Central memory CD8-positive, alpha-beta T cell (primary cell): Measurements from ENCODE around the gene NRAP.

Source experiments
- ATAC-seq: fragments of 150-1000 bp; cut with Tn5 transposase; replicated peaks from 2 replicates; pipeline ENCODE4 v1.10.0; 2022; ENCODE audit warnings: mild to moderate bottlenecking, moderate FRiP score, moderate number of reproducible peaks; ENCODE audit not compliant: poor library complexity, severe bottlenecking; ENCODE audit errors: extremely low read depth
- DNase-seq, 2 donors: peaks; one replicate each; pipeline ENCODE4 v3.0.0; 2021; ENCODE audit warnings: low spot score in 2 of 2
- H3K27ac Mint-ChIP-seq: one replicate; pipeline ENCODE4 v1.8.0; 2022; ENCODE audit warnings: low read depth, mild to moderate bottlenecking, moderate library complexity, mixed read lengths
- H3K27me3 Mint-ChIP-seq: one replicate; pipeline ENCODE4 v1.8.0; 2022; ENCODE audit warnings: mixed read lengths
- H3K36me3 Mint-ChIP-seq: one replicate; pipeline ENCODE4 v1.8.0; 2022; ENCODE audit warnings: mild to moderate bottlenecking, moderate library complexity, mixed read lengths; ENCODE audit not compliant: insufficient read depth
- H3K4me1 Mint-ChIP-seq: one replicate; pipeline ENCODE4 v1.8.0; 2022; ENCODE audit warnings: mixed read lengths
- H3K4me3 Mint-ChIP-seq: one replicate; pipeline ENCODE4 v1.8.0; 2022; ENCODE audit warnings: mild to moderate bottlenecking, moderate library complexity, mixed read lengths
- H3K9me3 Mint-ChIP-seq: one replicate; pipeline ENCODE4 v1.8.0; 2022; ENCODE audit warnings: mixed read lengths

The NRAP gene

GRCh38 chr10:113604572-113604971 lies 59.3 kb downstream of the NRAP start:
- H3K27ac Mint-ChIP-seq = no peak overlapping the region
- peaks cover 28% of the 10 kb centered on the region for H3K27me3 Mint-ChIP-seq
- no peaks in the 10 kb centered on the region for H3K9me3 Mint-ChIP-seq
- peaks cover 2% of the 10 kb centered on the region for H3K36me3 Mint-ChIP-seq
- no peak overlapping the region for H3K4me3 Mint-ChIP-seq
- no peak for DNase-seq
- H3K4me1 Mint-ChIP-seq = no peaks in the 10 kb centered on the region
- no peak for ATAC-seq

- H3K9me3 Mint-ChIP-seq = no peaks in the 10 kb centered on the region
- no peaks in the 10 kb centered on the region for H3K36me3 Mint-ChIP-seq
- ATAC-seq (no peak), DNase-seq (no peak)
- H3K27ac Mint-ChIP-seq = no peak overlapping the region
- no peak overlapping the region for H3K4me3 Mint-ChIP-seq
- peaks cover 38% of the 10 kb centered on the region for H3K27me3 Mint-ChIP-seq
- H3K4me1 Mint-ChIP-seq = no peaks in the 10 kb centered on the region
Observed at GRCh38 chr10:113603057-113603777, 60.6 kb downstream of the NRAP start.

GRCh38 chr10:113600569-113600968 lies 63.3 kb downstream of the NRAP start:
- H3K9me3 Mint-ChIP-seq = no peaks in the 10 kb centered on the region
- H3K4me1 Mint-ChIP-seq = no peaks in the 10 kb centered on the region
- DNase-seq = no peak
- H3K27ac Mint-ChIP-seq = no peak overlapping the region
- no peak overlapping the region for H3K4me3 Mint-ChIP-seq
- H3K36me3 Mint-ChIP-seq = no peaks in the 10 kb centered on the region
- no peak for ATAC-seq
- H3K27me3 Mint-ChIP-seq = peaks cover 46% of the 10 kb centered on the region

GRCh38 chr10:113594652-113595051 lies 69.2 kb downstream of the NRAP start:
- H3K27me3 Mint-ChIP-seq = peaks cover 64% of the 10 kb centered on the region
- DNase-seq (no peak), ATAC-seq (no peak)
- H3K9me3 Mint-ChIP-seq = no peaks in the 10 kb centered on the region
- no peak overlapping the region for H3K4me3 Mint-ChIP-seq
- no peak overlapping the region for H3K27ac Mint-ChIP-seq
- no peaks in the 10 kb centered on the region for H3K36me3 Mint-ChIP-seq
- no peaks in the 10 kb centered on the region for H3K4me1 Mint-ChIP-seq

GRCh38 chr10:113592380-113592779 lies 71.5 kb downstream of the NRAP start:
- ATAC-seq (no peak), DNase-seq (no peak)
- no peak overlapping the region for H3K4me3 Mint-ChIP-seq
- no peak overlapping the region for H3K27ac Mint-ChIP-seq
- H3K9me3 Mint-ChIP-seq = no peaks in the 10 kb centered on the region
- H3K27me3 Mint-ChIP-seq = peaks cover 54% of the 10 kb centered on the region
- H3K4me1 Mint-ChIP-seq = no peaks in the 10 kb centered on the region
- no peaks in the 10 kb centered on the region for H3K36me3 Mint-ChIP-seq

GRCh38 chr10:113590581-113590980 lies 73.3 kb downstream of the NRAP start:
- H3K27me3 Mint-ChIP-seq = peaks cover 42% of the 10 kb centered on the region
- ATAC-seq (no peak), DNase-seq (no peak)
- no peak overlapping the region for H3K27ac Mint-ChIP-seq
- no peaks in the 10 kb centered on the region for H3K36me3 Mint-ChIP-seq
- H3K4me3 Mint-ChIP-seq = no peak overlapping the region
- no peaks in the 10 kb centered on the region for H3K9me3 Mint-ChIP-seq
- no peaks in the 10 kb centered on the region for H3K4me1 Mint-ChIP-seq

GRCh38 chr10:113589201-113589770 lies 74.6 kb downstream of the NRAP start:
- Mint-ChIP-seq H3K4me3 (no peak overlapping the region), H3K27me3 (peaks cover 35% of the 10 kb centered on the region), H3K4me1 (no peaks in the 10 kb centered on the region), H3K36me3 (no peaks in the 10 kb centered on the region), H3K27ac (no peak overlapping the region), H3K9me3 (no peaks in the 10 kb centered on the region)
- DNase-seq (no peak), ATAC-seq (no peak)

- no peak overlapping the region for H3K4me3 Mint-ChIP-seq
- no peak overlapping the region for H3K27ac Mint-ChIP-seq
- no peaks in the 10 kb centered on the region for H3K4me1 Mint-ChIP-seq
- H3K27me3 Mint-ChIP-seq = peaks cover 39% of the 10 kb centered on the region
- H3K36me3 Mint-ChIP-seq = no peaks in the 10 kb centered on the region
- DNase-seq = no peak
- H3K9me3 Mint-ChIP-seq = no peaks in the 10 kb centered on the region
- no peak for ATAC-seq
Observed at GRCh38 chr10:113585949-113586348, 77.9 kb downstream of the NRAP start.

GRCh38 chr10:113583571-113583970 lies 80.3 kb downstream of the NRAP start:
- ATAC-seq = no peak
- no peak for DNase-seq
- Mint-ChIP-seq H3K27me3 (peaks cover 42% of the 10 kb centered on the region), H3K4me1 (no peaks in the 10 kb centered on the region), H3K27ac (no peak overlapping the region), H3K36me3 (no peaks in the 10 kb centered on the region), H3K4me3 (no peak overlapping the region), H3K9me3 (no peaks in the 10 kb centered on the region)

- Mint-ChIP-seq H3K4me3 (no peak overlapping the region), H3K4me1 (no peaks in the 10 kb centered on the region), H3K27me3 (peaks cover 44% of the 10 kb centered on the region), H3K9me3 (no peaks in the 10 kb centered on the region), H3K36me3 (no peaks in the 10 kb centered on the region), H3K27ac (no peak overlapping the region)
- no peak for ATAC-seq
- no peak for DNase-seq
Observed at GRCh38 chr10:113581092-113581491, 82.7 kb downstream of the NRAP start.

GRCh38 chr10:113578773-113579172 lies 85.1 kb downstream of the NRAP start:
- no peaks in the 10 kb centered on the region for H3K4me1 Mint-ChIP-seq
- no peak for ATAC-seq

GRCh38 chr10:113576852-113577251 lies 87.0 kb downstream of the NRAP start:
- H3K27ac Mint-ChIP-seq = no peak overlapping the region
- peaks cover 24% of the 10 kb centered on the region for H3K27me3 Mint-ChIP-seq
- H3K4me3 Mint-ChIP-seq = no peak overlapping the region
- H3K9me3 Mint-ChIP-seq = no peaks in the 10 kb centered on the region
- H3K4me1 Mint-ChIP-seq = no peaks in the 10 kb centered on the region
- H3K36me3 Mint-ChIP-seq = no peaks in the 10 kb centered on the region
- ATAC-seq (no peak), DNase-seq (no peak)

More at GRCh38 chr10:113578773-113579172, 85.1 kb downstream of the NRAP start:
- no peak for DNase-seq
- Mint-ChIP-seq H3K27ac (no peak overlapping the region), H3K4me3 (no peak overlapping the region), H3K36me3 (no peaks in the 10 kb centered on the region), H3K27me3 (peaks cover 44% of the 10 kb centered on the region), H3K9me3 (no peaks in the 10 kb centered on the region)

GRCh38 chr10:113573368-113573767 lies 90.5 kb downstream of the NRAP start:
- Mint-ChIP-seq H3K36me3 (peaks cover 1% of the 10 kb centered on the region), H3K9me3 (no peaks in the 10 kb centered on the region), H3K27ac (no peak overlapping the region), H3K27me3 (peaks cover 14% of the 10 kb centered on the region), H3K4me1 (no peaks in the 10 kb centered on the region), H3K4me3 (no peak overlapping the region)
- DNase-seq (no peak), ATAC-seq (no peak)
